Umbilical cord (tissue), 2 donors: ENCODE measurements around the gene SYNJ1. TPM values are rescaled to one million over a fixed set of nuclear protein-coding genes. Genes with fewer than 3 reads are reported as not detected.
"Not testable (repeated sequence)": the region's sequence is repeated elsewhere in the genome, so short reads cannot be mapped to it uniquely, and the experiment has no call there.

ENCODE experiments used
- DNase-seq: peaks from one replicate; pipeline ENCODE4 v3.0.0-alpha.2; 2015; ENCODE audit warnings: low spot score
- total RNA-seq: library from RNA; depleted of rRNA; stranded (reverse); fragments of >200 nt; gene quantifications from one replicate; pipeline ENCODE4 v1.2.3, GENCODE V29; 2014; ENCODE audit warnings: low replicate concordance; ENCODE audit not compliant: insufficient read depth

The SYNJ1 gene
- 2.9 TPM for total RNA-seq

- peak; percentile 98 for DNase-seq
Measured at GRCh38 chr21:32727687-32728455, at the start of gene SYNJ1. Gene SYNJ1 (minus strand): TSS chr21:32728013. CDS start chr21:32726895, 1,118 bp downstream.

GRCh38 chr21:32777269-32777668, 49.5 kb upstream of the SYNJ1 start:
- no peak for DNase-seq

GRCh38 chr21:32776743-32777142, 48.9 kb upstream of the SYNJ1 start:
- no peak for DNase-seq

- not testable (repeated sequence) for DNase-seq
Measured at GRCh38 chr21:32773048-32773344, 45.2 kb upstream of the SYNJ1 start.

GRCh38 chr21:32772281-32773047, 44.7 kb upstream of the SYNJ1 start:
- peak; percentile 55 for DNase-seq

- no peak for DNase-seq
Measured at GRCh38 chr21:32770871-32771523, 43.2 kb upstream of the SYNJ1 start.

- no peak for DNase-seq
Measured at GRCh38 chr21:32768530-32768929, 40.7 kb upstream of the SYNJ1 start.

GRCh38 chr21:32765058-32765457, 37.2 kb upstream of the SYNJ1 start:
- DNase-seq = no peak

GRCh38 chr21:32764186-32764585, 36.4 kb upstream of the SYNJ1 start:
- no peak for DNase-seq

GRCh38 chr21:32757804-32758203, 30.0 kb upstream of the SYNJ1 start:
- DNase-seq = no peak

- no peak for DNase-seq
Measured at GRCh38 chr21:32756096-32756495, 28.3 kb upstream of the SYNJ1 start.

- no peak for DNase-seq
Measured at GRCh38 chr21:32753818-32754585, 26.2 kb upstream of the SYNJ1 start.

GRCh38 chr21:32750405-32750804, 22.6 kb upstream of the SYNJ1 start:
- DNase-seq = no peak

GRCh38 chr21:32749662-32750061, 21.8 kb upstream of the SYNJ1 start:
- DNase-seq = no peak

GRCh38 chr21:32748529-32748928, 20.7 kb upstream of the SYNJ1 start:
- no peak for DNase-seq

GRCh38 chr21:32747396-32747795, 19.6 kb upstream of the SYNJ1 start:
- DNase-seq = no peak

- not testable (repeated sequence) for DNase-seq
Measured at GRCh38 chr21:32746711-32747110, 18.9 kb upstream of the SYNJ1 start.

GRCh38 chr21:32742396-32742795, 14.6 kb upstream of the SYNJ1 start:
- no peak for DNase-seq

- peak; percentile 6 for DNase-seq
Measured at GRCh38 chr21:32741336-32741735, 13.5 kb upstream of the SYNJ1 start.

- no peak for DNase-seq
Measured at GRCh38 chr21:32739946-32740345, 12.1 kb upstream of the SYNJ1 start.

GRCh38 chr21:32736083-32736482, 8.3 kb upstream of the SYNJ1 start:
- DNase-seq = not testable (repeated sequence)

GRCh38 chr21:32735524-32735923, 7.7 kb upstream of the SYNJ1 start:
- DNase-seq = no peak
